ENCODE measurements around the gene ELK4. TPM values are rescaled to one million over a fixed set of nuclear protein-coding genes. Genes with fewer than 3 reads are reported as not detected.

Gene ELK4
- total and polyA plus RNA-seq, 2 of the 13 experiments (the other 11 are each of a cell fraction or from before 2014, with no cell fraction given): 8.3 to 13.1 TPM

- TF ChIP-seq ZNF281 (CRISPR knock-in tag; IDR thresholded peaks at IDR 0.05; ENCODE audit: borderline replicate concordance) (no peak; the same call in 1 of the 2 replicates), ZNF234 (CRISPR knock-in tag; conservative IDR thresholded peaks at IDR 0.05) (no peak), ZBTB10 (CRISPR knock-in tag; IDR thresholded peaks at IDR 0.05; ENCODE audit: borderline replicate concordance) (no peak), ISL2 (CRISPR knock-in tag; IDR thresholded peaks at IDR 0.05) (no peak), ZNF430 (CRISPR knock-in tag; IDR thresholded peaks at IDR 0.05) (0 out of 2 replicates have a peak, but pooled peaks have one; percentile 72), TP53 (CRISPR knock-in tag; conservative IDR thresholded peaks at IDR 0.05) (no peak; the same call in 1 of the 2 replicates), MIXL1 (CRISPR knock-in tag; IDR thresholded peaks at IDR 0.05) (peak; percentile 16; the same call in 1 of the 2 replicates), ZMAT3 (CRISPR knock-in tag; conservative IDR thresholded peaks at IDR 0.05) (no peak), CBX5 (CRISPR knock-in tag; IDR thresholded peaks at IDR 0.05; ENCODE audit: borderline replicate concordance) (no peak), FOXO4 (CRISPR knock-in tag; conservative IDR thresholded peaks at IDR 0.05) (no peak), SAP130 (CRISPR knock-in tag; IDR thresholded peaks at IDR 0.05; ENCODE audit: low read depth) (peak; percentile 68; the same call in 1 of the 2 replicates), U2AF2 (IDR thresholded peaks at IDR 0.05; ENCODE audit: low read depth, low read length) (no peak), ZNF644 (CRISPR knock-in tag; IDR thresholded peaks at IDR 0.05; ENCODE audit: low read depth) (no peak), YY1 (IDR thresholded peaks at IDR 0.05; ENCODE audit: insufficient read depth, insufficient replicate concordance, low read depth, low read length) (peak; percentile 55), SNAI1 (CRISPR knock-in tag; IDR thresholded peaks at IDR 0.05; ENCODE audit: borderline replicate concordance) (no peak), CREBL2 (CRISPR knock-in tag; IDR thresholded peaks at IDR 0.05; ENCODE audit: borderline replicate concordance) (no peak), ZNF737 (CRISPR knock-in tag; IDR thresholded peaks at IDR 0.05; ENCODE audit: borderline replicate concordance) (0 out of 2 replicates have a peak, but pooled peaks have one; percentile 28), ZFP91 (CRISPR knock-in tag; IDR thresholded peaks at IDR 0.05; ENCODE audit: borderline replicate concordance) (peak; percentile 62), JUND (CRISPR knock-in tag; IDR thresholded peaks at IDR 0.05) (no peak), SALL2 (CRISPR knock-in tag; IDR thresholded peaks at IDR 0.05) (0 out of 2 replicates have a peak, but pooled peaks have one; percentile 28)
Observed at GRCh38 chr1:205591522-205592351, 40.1 kb downstream of the ELK4 start (continued).
